IPS-18c (cell line): ENCODE measurements around the gene KBTBD12.

Experiments used
- H3K4me3 ChIP-seq: 2 replicates; pipeline ENCODE4 v1.7.0; 2013; ENCODE audit warnings: low read depth, mild to moderate bottlenecking, low read length, moderate library complexity; ENCODE audit not compliant: insufficient read depth
- H3K9me3 ChIP-seq: one replicate; pipeline ENCODE4 v1.6.1; 2013; ENCODE audit warnings: mild to moderate bottlenecking, low read length, moderate library complexity; ENCODE audit not compliant: control insufficient read depth, insufficient read depth

Gene KBTBD12

DNA sequence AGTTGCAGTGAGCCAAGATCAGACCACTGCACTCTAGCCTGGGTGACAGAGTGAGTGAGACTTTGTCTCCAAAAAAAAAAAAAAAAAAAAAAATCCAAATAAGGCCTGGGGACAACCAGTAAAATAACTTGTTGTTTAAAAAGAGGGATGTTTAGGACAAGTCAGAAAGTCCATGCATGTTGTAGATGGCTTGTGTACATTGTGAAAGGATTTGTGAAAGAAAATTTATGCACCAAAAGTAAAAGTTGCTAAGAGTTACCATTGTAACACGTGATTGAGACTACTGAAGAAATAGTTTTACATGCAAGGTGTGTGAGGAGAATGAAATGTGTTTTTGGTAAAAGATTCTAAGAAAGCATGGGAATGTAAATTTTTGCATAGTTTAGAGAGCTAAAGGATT is 101.5 kb downstream of the KBTBD12 start:
- H3K4me3 ChIP-seq: no peak overlapping the region
- H3K9me3 ChIP-seq: peaks cover 5% of the 10 kb centered on the region

DNA sequence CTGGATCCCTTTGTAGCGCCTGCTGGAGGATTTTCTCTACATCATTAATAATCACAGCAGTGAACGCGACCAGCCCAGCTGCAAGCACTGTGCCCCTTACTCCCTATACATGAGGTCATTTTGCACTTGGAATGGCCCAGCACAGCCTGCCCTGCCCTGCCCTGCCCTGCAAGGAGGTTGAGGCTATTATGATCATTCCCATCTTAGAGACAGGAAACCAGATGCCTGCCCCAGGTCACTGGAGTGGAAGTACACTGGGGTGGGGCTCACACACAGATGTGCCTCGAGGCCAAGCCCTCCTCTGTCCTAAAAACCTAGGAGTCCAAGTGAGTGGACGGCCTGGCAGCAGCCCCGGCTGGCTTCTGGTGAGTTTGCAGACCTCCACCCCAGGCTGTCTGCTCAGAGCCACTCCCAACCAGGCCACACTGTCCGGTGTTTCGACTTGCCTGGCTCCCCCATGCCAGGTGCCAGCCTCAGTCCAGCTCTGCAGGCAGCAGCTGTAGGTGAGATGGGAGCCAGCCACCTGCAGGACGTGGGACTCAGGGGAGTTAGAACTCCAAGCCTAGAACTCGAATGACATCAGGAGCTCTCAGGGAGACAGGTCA is 106.8 kb downstream of the KBTBD12 start:
- Histone ChIP-seq H3K4me3 (no peak overlapping the region), H3K9me3 (no peaks in the 10 kb centered on the region)

- no peak overlapping the region for H3K4me3 ChIP-seq
- peaks cover 2% of the 10 kb centered on the region for H3K9me3 ChIP-seq
Measured at GRCh38 chr3:128033102-128033501, 118.1 kb downstream of the KBTBD12 start.

DNA sequence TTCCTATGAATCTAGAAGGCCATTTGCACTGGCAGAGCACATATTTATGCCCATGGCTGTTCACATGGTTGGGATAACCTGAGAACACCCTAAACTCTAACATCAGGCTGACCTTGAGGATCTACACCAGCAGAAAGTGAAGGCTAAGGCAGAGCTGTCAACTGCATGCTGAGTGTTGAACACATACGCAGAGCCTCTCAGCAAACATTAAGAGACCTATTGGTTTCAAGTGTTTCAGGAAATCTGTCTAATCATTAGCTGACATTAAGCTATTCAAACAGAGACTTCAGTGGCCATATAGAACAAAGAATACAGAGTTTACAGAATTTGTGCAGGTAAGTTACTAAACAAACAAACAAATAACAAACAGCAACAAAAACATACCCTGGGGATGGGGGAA is 121.1 kb downstream of the KBTBD12 start:
- H3K9me3 ChIP-seq: no peaks in the 10 kb centered on the region
- H3K4me3 ChIP-seq: no peak overlapping the region
